Stimulated activated CD4-positive, alpha-beta T cell treated with anti-CD3 and anti-CD28 coated beads, Interleukin-2, amount 100 ng/mL, for 48 hours (primary cell): ENCODE measurements around the gene LGR4.

ENCODE experiments used
- DNase-seq, 2 donors: peaks; one replicate each; pipeline ENCODE4 v3.0.0-alpha.2; 2020

Gene LGR4

DNA sequence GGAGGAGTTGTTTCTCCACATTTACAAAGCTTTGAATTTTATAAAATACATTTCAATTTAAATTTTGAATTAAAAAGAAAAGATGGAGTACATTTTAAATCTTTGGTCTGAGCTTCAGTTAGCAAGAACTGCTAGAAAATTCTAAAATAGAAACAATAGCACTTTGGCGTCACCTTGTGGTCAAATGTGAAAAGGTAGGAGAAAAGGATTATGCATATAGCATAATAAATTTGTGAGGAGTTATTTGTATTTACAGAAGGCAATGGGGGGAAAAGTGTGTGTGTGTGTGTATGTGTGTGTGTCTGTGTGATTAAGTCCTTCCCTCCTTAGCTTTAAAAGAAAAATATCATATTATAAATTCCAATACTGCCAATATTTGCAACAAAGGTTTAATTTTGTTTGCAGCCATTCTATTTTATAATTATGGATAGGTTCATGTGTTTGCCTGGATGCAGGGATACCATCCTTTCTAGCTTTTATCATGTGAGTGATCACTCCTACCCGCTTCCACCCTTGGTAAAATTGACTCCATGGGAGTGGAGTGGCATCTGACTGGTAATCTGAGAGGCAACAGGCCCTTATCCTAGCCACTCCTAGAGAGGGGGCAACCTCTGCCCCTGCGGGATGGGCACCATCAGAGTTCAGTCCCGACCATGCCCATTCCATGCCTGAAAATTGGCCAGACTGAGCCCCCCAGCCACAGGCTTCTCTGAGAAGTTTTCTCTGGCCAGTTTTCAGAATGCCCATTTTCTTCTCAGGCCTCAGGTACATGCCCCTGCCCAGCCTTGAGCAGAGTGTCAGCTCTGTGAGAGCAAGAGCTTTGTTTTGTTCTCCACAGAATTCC, 13.6 kb upstream of the LGR4 start:
- peak; percentile 47 to 55 for DNase-seq

DNA sequence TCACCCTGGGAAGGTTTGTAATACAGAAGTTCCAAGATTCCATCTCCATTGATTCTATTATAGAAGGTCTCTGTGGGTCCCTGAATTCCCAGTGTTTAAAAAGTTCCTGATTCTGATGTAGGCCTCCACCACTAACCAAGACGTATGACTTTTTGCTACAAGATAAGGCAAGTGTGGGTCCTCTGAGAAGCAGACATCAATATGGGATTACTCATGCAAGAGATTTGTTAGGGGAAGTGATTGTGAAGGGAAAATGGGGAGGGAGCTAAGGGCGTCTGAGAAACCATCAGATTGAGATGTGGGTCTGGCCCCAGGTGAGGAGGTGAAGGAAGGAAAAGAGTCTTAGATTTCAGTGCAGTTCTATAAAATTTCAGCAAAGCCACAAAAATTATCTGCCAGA, 10.2 kb upstream of the LGR4 start:
- no peak for DNase-seq

- no peak for DNase-seq
These were observed 9.4 kb upstream of the LGR4 start for GRCh38 chr11:27481992-27482391.

DNA sequence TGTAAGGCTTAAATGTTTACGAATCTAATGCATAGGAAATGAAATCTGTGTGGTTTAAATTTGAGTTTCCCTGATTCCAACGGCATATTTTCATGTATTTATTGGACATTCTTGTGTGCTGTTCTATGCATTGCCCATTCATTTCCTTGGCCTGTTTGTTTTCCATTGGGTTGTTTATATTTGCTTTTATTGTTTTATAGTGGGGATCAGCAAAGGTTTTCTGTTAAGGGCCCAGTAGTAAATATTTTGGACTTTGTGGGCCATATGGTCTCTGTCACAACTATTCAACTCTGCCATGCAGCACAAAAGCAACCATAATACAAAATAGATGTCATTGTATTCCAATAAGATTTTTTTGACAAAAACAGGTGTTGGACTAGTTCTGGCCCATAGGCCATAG, 5.2 kb upstream of the LGR4 start:
- DNase-seq, result no peak

GRCh38 chr11:27477243-27477642, 4.7 kb upstream of the LGR4 start:
- no peak for DNase-seq

DNA sequence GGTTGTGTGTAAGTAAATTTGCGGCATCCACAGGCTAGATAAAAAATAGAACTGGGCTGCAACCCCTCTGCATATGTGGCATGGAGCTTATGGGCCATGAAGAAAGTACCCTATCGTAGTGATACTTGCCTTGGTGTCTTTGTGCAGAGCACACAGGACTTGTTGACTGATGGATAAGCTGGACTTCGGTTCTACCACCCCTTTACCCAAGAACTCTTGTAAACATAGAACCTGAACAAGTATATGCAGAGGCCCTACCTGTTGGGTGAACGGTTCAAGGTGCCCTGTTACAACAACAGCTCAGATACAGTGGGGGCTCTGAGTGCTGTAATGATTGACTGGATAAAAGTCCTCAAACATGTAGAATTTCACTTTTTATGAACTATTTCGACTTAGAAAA, 3.0 kb upstream of the LGR4 start:
- DNase-seq, result no peak

DNA sequence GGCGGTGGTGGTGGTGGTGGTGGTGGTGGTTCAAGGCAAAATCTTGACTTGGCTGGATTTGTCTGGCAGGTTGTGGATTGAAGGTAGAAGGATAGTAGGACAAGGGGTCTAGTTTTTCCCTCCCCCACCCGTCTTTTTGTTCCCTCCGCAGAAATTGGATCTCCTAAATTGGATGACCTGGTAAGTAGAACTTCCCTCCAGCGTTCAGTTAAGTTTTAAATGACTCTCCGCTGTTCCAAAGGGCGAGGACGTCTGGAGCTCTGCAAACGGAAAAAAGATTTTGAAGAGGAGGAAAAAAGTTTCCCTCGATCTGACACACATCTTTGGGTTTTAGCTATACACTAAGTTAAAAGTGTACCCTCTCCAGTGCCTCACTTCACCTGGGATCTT, 422 bp upstream of the LGR4 start:
- no peak for DNase-seq

GRCh38 chr11:27471589-27472397, 797 bp downstream of the LGR4 start:
- peak in 1 of 2 donors; percentile 5 for DNase-seq

DNA sequence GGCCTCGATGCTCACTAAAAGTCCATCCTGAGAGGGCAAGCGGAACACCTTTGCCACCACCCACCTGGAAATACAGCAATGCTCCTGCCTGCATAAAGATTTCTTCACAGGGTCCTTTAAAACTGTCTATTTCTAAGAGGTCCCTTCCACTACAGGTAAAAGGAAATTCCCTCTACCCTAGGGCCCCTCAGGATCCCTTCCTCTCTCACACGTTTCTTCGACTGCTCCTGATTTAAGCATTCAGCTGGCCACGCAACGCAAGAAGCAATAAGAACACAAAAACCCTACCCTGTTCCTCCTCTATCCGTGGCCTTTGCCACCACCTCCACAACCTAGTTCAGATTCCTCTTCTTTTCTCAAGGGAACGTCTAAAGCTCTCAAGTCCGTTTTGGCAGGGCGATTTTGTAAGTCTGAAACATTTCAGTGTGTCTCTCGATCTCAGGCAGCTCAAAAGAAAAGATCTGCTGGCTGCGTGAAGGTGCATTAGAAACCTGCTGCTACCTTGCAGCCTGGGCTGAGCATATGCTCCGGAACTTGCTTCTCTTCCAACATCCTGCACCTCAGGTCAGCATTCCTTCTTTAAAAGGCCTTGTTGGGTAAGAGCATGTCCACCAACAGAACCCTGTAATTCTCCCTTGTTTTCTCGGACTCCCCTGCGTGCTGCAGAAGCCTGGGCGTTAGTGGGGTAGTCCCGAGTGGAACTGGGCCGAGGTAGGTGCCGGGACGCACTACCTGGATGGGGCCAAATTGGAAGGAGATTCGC, 1.6 kb downstream of the LGR4 start:
- DNase-seq, result no peak

DNA sequence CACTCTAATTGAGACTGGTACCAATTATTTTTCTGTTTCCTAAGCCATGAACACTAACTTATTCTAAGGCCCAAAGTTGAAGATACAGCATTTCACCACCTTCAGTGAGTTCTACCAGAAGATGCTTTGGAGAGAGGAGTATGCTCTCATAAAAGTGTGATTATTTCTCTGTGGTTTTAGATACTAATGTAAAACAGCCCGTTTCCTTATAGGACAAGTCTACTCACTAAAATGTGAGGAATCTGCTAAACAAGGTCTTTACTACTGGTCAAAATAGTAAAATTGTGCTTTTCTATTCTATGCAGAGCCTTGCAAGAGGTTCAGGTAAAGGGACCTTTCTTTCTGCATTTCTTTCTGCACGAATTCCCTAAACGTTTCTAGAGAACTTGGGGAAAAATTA, 2.4 kb downstream of the LGR4 start:
- no peak for DNase-seq

- no peak for DNase-seq
These were observed 3.4 kb downstream of the LGR4 start for GRCh38 chr11:27468995-27469695.

- DNase-seq, result no peak
These were observed 4.2 kb downstream of the LGR4 start for GRCh38 chr11:27468209-27468994.

GRCh38 chr11:27467181-27467913, 5.2 kb downstream of the LGR4 start:
- no peak for DNase-seq

DNA sequence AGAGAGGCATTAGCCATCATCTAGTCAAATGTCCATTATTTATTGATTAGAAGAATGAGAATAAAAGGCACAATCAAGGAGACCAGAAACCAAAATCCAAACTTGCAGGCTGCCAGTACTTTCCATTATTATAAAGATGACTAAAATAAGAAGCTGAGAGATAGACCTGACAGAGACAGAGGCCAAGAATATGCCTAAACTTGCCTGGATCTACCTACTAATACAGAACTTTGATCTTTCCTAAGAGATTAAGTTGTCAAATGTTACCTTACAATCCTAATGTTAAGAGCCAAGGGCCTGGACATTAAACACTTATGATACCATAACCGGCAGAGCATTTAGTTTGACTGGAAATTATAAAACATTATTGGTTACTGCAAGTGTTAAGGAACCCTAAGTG, 6.2 kb downstream of the LGR4 start:
- DNase-seq, result no peak

GRCh38 chr11:27465629-27466028, 7.0 kb downstream of the LGR4 start:
- DNase-seq, result no peak

GRCh38 chr11:27464909-27465308, 7.7 kb downstream of the LGR4 start:
- no peak for DNase-seq

- DNase-seq, result no peak
These were observed 8.3 kb downstream of the LGR4 start for GRCh38 chr11:27464289-27464696.

DNA sequence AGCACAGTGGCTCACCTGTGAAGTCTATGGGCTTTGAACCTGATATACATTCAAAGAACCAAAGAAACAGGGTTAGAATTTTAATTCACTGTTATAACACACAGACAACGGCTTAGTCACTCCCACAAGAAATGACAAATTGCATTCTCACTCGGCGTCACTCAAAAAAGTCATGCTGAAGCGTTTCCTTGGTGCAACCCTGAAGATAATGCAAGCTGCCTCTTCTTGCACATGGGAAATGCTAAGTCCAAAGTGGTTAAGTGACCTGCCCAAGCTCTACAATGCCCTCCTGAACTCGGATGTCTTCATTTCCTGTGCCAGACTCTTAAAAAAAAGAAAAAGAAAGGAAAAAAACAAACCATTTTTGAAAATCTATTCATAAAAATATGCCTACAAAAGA, 10.0 kb downstream of the LGR4 start:
- no peak for DNase-seq

DNA sequence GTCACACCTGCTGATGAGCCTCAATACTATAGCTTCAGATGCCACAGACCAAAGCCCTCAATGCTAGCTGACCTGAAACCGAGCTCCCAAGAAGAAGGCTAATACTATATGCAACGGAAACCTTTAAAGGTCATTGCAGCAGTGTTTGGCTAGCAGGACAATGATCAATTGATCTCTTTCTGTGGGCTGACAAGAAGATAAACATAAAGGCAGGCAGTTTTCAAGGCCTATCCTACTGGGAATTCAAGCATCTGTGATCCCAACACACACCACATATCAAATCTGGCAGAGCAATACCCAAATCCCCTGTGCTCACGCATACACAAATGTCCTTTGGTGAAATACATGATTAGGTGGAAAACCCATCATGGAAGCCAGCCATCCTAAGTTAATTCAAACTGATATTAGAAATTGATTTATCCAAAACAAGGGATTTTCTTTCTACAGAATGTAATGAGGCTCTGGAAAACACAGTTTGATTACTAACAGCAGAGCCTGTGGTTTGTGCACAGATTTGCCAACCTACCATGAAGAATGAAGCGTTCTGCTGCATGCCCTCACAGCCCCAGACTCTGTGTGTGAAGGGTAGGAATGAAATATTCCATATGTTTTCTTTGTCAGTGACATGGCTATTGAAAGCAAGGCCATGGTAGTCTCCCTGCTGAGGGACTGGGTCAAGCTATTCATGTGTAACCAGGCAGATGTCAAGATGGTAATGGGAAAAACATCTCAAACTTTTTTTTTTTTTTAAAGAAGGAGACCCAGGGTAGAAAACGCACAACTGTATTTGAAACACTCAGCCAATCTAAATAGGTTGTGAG, 12.2 kb downstream of the LGR4 start:
- no peak for DNase-seq

- DNase-seq, result no peak
These were observed 13.4 kb downstream of the LGR4 start for GRCh38 chr11:27459191-27459590.
